Fibroblast of the aortic adventitia (primary cell): ENCODE results near the gene OR51E2. TPM values are rescaled to one million over a fixed set of nuclear protein-coding genes. Genes with fewer than 3 reads are reported as not detected.

Experiments used
- DNase-seq: peaks from one replicate; pipeline ENCODE4 v3.0.0-alpha.2; 2010; ENCODE audit warnings: low read depth
- H3K4me3 ChIP-seq: 2 replicates; pipeline ENCODE4 v1.5.1; 2011; ENCODE audit warnings: low read depth, mild to moderate bottlenecking, control low read depth, low read length, moderate library complexity
- CTCF ChIP-seq: IDR thresholded peaks from 2 replicates; pipeline ENCODE4 v1.5.1; 2011; ENCODE audit warnings: mild to moderate bottlenecking, low read length, control low read depth, inconsistent platforms; ENCODE audit not compliant: insufficient read depth
- total RNA-seq: library from RNA; depleted of rRNA; stranded (reverse); fragments of >200 nt; gene quantifications from 2 replicates; pipeline ENCODE4 v1.2.3, GENCODE V29; 2012; ENCODE audit warnings: low replicate concordance

The OR51E2 gene
- total RNA-seq, 1 donor, result not detected

GRCh38 chr11:4664183-4664582 lies 33.5 kb downstream of the OR51E2 start:
- H3K4me3 ChIP-seq, result no peak overlapping the region
- no peak for TF ChIP-seq CTCF

GRCh38 chr11:4662876-4663275 lies 34.8 kb downstream of the OR51E2 start:
- H3K4me3 ChIP-seq, result no peak overlapping the region
- TF ChIP-seq CTCF, result no peak
- DNase-seq, result no peak

More at GRCh38 chr11:4664183-4664582, 33.5 kb downstream of the OR51E2 start:
- DNase-seq, result no peak

- DNase-seq, result no peak
- TF ChIP-seq CTCF, result no peak
- H3K4me3 ChIP-seq, result no peak overlapping the region
Measured at GRCh38 chr11:4658629-4659445, 38.8 kb downstream of the OR51E2 start.

- no peak for DNase-seq
- no peak for TF ChIP-seq CTCF
Measured at GRCh38 chr11:4654635-4655369, 42.9 kb downstream of the OR51E2 start.

GRCh38 chr11:4647766-4648165 lies 49.9 kb downstream of the OR51E2 start:
- H3K4me3 ChIP-seq, result no peak overlapping the region
- no peak for DNase-seq
- no peak for TF ChIP-seq CTCF

More at GRCh38 chr11:4654635-4655369, 42.9 kb downstream of the OR51E2 start:
- H3K4me3 ChIP-seq, result no peak overlapping the region

GRCh38 chr11:4645974-4646373 lies 51.7 kb downstream of the OR51E2 start:
- TF ChIP-seq CTCF, result no peak
- no peak for DNase-seq
- H3K4me3 ChIP-seq, result no peak overlapping the region
